Stimulated activated CD8-positive, alpha-beta memory T cell treated with anti-CD3 and anti-CD28 coated beads, Interleukin-4, amount 100 ng/mL, for 24 hours (primary cell): Measurements from ENCODE around the gene REEP6.

ENCODE experiments used
- DNase-seq: peaks from one replicate; pipeline ENCODE4 v3.0.0-alpha.2; 2020; ENCODE audit warnings: low read depth

The REEP6 gene

GRCh38 chr19:1456121-1456900, 34.7 kb upstream of the REEP6 start:
- no peak for DNase-seq

DNA sequence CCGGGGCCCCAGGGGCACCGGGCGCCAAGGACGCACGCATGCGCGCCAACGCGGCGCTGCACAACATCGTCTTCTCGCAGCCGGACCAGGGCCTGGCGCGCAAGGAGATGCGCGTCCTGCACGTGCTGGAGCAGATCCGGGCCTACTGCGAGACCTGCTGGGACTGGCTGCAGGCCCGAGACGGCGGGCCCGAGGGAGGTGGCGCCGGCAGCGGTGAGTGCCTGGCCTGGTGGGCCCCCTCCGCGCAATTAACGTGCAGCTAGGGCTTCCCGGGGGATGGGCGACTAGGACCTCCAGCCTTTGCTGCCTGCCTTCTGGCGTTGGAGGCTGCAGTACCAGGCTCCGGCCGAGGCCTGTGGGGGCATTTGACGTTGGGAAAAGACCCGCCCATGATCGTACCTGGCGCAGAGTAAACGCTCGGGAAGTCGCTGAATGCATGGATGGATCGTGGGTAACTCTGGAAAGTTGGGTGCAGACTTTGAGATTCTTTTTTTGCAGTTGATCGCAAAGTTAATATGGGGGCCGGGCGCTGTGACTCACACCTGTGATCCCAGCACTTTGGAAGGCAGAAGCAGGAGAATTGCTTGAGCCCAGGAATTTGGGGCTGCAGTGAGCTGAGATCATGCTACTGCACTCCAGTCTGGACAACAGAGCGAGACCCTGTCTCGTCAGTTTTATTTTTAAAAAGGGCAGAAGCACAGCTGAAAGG, 33.8 kb upstream of the REEP6 start:
- no peak for DNase-seq

DNA sequence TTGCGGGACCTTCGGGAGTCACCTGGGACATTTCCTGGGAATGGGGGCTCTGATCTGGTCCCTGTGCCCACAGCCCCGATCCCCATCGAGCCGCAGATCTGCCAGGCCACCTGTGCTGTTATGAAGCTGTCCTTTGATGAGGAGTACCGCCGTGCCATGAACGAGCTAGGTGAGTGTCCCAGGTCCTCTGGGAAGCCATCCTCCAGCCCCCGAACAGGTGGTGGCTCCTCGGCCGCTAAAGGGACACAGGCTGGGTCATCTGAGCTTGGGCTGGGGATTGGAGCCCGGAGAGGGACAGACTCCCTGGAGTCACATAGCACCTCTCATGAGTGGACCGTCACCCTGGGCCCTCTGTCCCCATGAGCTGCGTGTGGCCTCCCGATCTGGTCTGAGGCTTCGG, 33.1 kb upstream of the REEP6 start:
- DNase-seq = no peak

DNA sequence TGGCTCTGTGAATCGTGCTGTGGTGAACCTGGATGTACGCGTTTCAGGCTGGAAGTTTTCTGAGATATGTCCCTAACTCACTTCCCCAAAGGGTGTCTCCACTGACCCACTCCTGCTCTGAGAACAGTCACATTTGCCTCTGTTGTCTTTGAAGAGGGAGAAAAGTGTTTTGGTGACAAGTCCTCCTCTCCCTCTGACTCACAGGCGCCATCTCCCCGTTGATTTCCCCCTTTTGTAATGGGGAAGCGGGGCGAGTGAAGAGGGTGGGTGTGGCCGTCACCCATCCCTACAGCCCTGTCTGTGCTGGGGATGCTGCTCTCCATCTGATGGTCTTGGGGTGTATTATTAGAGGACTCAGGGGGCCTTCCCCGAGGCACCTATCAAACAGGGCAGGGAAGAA, 31.5 kb upstream of the REEP6 start:
- DNase-seq = no peak

- no peak for DNase-seq
Measured at GRCh38 chr19:1460033-1460995, 30.7 kb upstream of the REEP6 start.

DNA sequence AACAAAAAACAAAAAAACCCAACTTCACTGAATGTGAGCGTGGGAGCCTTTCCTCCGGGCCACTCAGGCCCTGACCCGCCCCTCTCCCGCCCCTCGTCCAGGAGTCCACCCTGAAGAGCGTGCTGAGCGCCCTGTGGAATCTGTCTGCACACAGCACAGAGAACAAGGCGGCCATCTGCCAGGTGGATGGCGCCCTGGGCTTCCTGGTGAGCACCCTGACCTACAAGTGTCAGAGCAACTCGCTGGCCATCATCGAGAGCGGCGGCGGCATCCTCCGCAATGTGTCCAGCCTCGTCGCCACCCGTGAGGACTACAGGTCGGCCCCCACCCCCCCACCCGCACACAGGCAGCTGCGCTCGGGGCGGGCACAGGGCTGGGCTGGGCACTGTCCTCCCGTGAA, 29.1 kb upstream of the REEP6 start:
- DNase-seq = no peak

GRCh38 chr19:1465191-1466016, 25.6 kb upstream of the REEP6 start:
- no peak for DNase-seq

- DNase-seq = no peak
Measured at GRCh38 chr19:1466018-1466460, 24.9 kb upstream of the REEP6 start.

- DNase-seq = no peak
Measured at GRCh38 chr19:1466461-1467214, 24.3 kb upstream of the REEP6 start.

- no peak for DNase-seq
Measured at GRCh38 chr19:1467215-1467489, 23.8 kb upstream of the REEP6 start.

DNA sequence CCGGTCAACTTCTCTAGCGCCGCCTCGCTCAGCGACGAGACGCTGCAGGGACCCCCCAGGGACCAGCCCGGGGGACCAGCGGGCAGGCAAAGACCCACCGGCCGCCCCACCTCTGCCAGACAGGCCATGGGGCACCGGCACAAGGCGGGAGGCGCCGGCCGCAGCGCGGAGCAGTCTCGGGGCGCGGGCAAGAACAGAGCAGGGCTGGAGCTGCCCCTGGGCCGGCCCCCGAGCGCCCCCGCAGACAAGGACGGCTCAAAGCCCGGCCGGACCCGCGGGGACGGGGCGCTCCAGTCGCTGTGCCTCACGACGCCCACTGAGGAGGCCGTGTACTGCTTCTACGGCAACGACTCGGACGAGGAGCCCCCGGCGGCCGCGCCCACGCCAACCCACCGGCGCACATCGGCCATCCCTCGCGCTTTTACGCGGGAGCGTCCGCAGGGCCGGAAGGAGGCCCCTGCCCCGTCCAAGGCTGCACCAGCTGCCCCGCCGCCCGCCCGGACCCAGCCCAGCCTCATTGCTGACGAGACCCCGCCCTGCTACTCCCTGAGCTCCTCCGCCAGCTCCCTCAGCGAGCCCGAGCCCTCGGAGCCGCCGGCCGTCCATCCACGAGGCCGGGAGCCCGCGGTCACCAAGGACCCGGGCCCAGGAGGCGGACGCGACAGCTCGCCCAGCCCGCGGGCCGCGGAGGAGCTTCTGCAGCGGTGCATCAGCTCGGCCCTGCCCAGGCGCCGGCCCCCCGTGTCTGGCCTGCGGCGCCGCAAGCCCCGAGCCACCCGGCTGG, 23.3 kb upstream of the REEP6 start:
- no peak for DNase-seq

DNA sequence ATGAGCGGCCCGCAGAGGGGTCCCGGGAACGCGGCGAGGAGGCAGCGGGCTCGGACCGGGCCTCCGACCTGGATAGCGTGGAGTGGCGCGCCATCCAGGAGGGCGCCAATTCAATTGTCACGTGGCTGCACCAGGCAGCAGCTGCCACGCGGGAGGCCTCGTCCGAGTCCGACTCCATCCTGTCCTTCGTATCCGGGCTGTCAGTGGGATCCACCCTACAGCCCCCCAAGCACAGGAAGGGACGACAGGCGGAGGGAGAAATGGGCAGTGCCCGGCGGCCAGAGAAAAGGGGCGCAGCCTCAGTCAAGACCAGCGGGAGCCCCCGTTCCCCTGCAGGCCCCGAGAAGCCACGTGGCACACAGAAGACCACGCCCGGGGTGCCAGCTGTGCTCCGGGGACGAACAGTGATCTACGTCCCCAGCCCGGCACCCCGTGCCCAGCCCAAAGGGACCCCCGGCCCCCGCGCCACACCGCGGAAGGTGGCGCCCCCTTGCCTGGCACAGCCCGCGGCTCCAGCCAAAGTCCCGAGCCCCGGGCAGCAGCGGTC, 22.6 kb upstream of the REEP6 start:
- DNase-seq = no peak

GRCh38 chr19:1468821-1469254, 22.1 kb upstream of the REEP6 start:
- DNase-seq = no peak

GRCh38 chr19:1469255-1470054, 21.5 kb upstream of the REEP6 start:
- no peak for DNase-seq

- no peak for DNase-seq
Measured at GRCh38 chr19:1470055-1470304, 21.0 kb upstream of the REEP6 start.

GRCh38 chr19:1470305-1471009, 20.5 kb upstream of the REEP6 start:
- peak; percentile 60 for DNase-seq

- no peak for DNase-seq
Measured at GRCh38 chr19:1471010-1471514, 19.9 kb upstream of the REEP6 start.

GRCh38 chr19:1471515-1472160, 19.3 kb upstream of the REEP6 start:
- DNase-seq = no peak
